ENCODE measurements around the gene CPEB4. TPM values are rescaled to one million over a fixed set of nuclear protein-coding genes. Genes with fewer than 3 reads are reported as not detected.

Gene CPEB4
- total and polyA plus RNA-seq, 4 donors, result 46.2 to 98.7 (median 59.9) TPM

GRCh38 chr5:173920866-173921555 is 32.9 kb downstream of the CPEB4 start:
- DNase-seq (ENCODE audit: low read depth in 4 of 6, low spot score in 6 of 6), result no peak
- Histone ChIP-seq H3K36me3 (ENCODE audit: control insufficient read depth, insufficient read depth, low read length) (peaks cover 4% of the 10 kb centered on the region), H3K4me3 (ENCODE audit: low read depth, low read length) (no peak overlapping the region), H3K9me3 (ENCODE audit: control insufficient read depth, insufficient read depth, low read length) (no peaks in the 10 kb centered on the region), H3K27ac (ENCODE audit: low read depth, low read length) (no peak overlapping the region), H3K27me3 (ENCODE audit: control insufficient read depth, insufficient read depth, low read length) (no peaks in the 10 kb centered on the region), H3K4me1 (ENCODE audit: control insufficient read depth, insufficient read depth, low read length) (peaks cover 6% of the 10 kb centered on the region)
- WGBS (ENCODE audit: insufficient coverage), result no CpG with 5 or more reads among the region's 3 CpGs

GRCh38 chr5:173922527-173922926 is 34.4 kb downstream of the CPEB4 start:
- Histone ChIP-seq H3K27ac (ENCODE audit: low read depth, low read length) (no peak overlapping the region), H3K27me3 (ENCODE audit: control insufficient read depth, insufficient read depth, low read length) (no peaks in the 10 kb centered on the region), H3K4me1 (ENCODE audit: control insufficient read depth, insufficient read depth, low read length) (peaks cover 2% of the 10 kb centered on the region), H3K36me3 (ENCODE audit: control insufficient read depth, insufficient read depth, low read length) (peaks cover 7% of the 10 kb centered on the region), H3K9me3 (ENCODE audit: control insufficient read depth, insufficient read depth, low read length) (no peaks in the 10 kb centered on the region), H3K4me3 (ENCODE audit: low read depth, low read length) (no peak overlapping the region)
- no CpG with 5 or more reads among the region's 2 CpGs for WGBS (ENCODE audit: insufficient coverage)
- DNase-seq (ENCODE audit: low read depth in 4 of 6, low spot score in 6 of 6), result no peak

DNA sequence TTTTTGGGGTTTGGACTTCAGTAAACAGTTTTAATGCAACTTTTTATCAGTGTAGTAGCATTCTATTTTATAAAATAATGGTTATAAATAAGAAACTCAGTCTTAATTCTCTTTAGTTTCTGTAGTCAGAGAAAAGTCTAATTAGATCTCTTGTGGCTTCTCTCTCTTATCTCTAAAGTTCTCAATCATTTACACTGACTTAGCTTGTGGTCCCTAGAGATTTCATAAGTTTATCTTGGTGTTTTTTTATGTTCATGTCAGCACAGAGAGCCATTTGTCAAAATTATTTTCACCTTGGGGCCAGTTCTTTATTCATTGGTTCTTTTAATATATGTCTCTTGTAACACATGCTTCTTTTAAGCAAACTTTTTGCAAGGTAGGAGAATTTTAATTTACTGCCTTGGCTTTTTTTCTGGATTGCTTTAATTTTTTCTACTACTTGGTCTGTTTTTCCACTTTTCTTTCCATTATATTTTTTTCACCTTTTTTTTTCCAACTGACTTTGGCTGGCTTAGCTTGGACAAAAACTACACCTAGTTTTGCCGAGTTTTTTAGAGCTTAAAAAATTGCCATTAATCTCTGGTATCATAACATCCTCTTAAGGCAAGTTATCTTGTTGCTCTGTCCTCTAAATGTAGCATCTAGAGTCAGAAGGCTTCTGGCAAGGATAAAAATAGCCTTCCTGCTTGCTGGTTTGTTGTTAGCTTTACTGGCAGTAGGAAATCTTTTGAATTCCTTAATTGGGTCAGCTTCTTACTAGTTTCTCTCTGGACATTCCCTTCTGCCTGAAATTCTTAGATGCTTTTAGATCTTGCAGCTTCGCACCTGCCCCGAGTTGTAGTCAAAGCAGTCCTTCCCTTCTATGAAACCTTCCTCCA is 35.3 kb downstream of the CPEB4 start:
- no peaks in the 10 kb centered on the region for H3K4me1 ChIP-seq (ENCODE audit: control insufficient read depth, insufficient read depth, low read length)
- DNase-seq (ENCODE audit: low read depth in 4 of 6, low spot score in 6 of 6), result peak in 1 of 6 donors; percentile 44
- H3K36me3 ChIP-seq (ENCODE audit: control insufficient read depth, insufficient read depth, low read length), result peaks cover 7% of the 10 kb centered on the region
- WGBS (ENCODE audit: insufficient coverage), result 79% methylated on average over 2 of the region's 3 CpGs
- H3K4me3 ChIP-seq (ENCODE audit: low read depth, low read length), result no peak overlapping the region
- no peaks in the 10 kb centered on the region for H3K9me3 ChIP-seq (ENCODE audit: control insufficient read depth, insufficient read depth, low read length)
- peak overlapping the region; percentile 42 for H3K27ac ChIP-seq (ENCODE audit: low read depth, low read length)
- H3K27me3 ChIP-seq (ENCODE audit: control insufficient read depth, insufficient read depth, low read length), result no peaks in the 10 kb centered on the region

DNA sequence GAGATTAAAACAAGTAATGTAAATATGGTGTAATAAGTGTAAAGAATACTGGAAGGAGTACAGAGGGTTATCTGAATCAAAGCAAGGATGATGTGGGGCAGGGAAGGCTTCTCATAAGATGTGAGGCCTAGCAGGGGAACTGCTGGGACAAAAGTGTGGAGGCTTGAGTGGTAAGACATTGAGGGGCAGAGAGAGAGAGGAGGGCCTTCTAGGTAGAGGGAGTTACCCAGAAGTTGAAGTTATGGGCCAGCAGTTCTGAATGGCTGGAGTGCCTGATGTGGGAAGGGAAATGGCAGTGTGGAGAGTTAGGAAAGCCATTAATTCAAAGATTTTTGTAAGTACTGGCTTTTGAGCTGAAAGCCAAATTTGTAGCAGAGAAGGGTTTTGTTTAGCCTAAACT is 36.8 kb downstream of the CPEB4 start:
- no peak overlapping the region for H3K27ac ChIP-seq (ENCODE audit: low read depth, low read length)
- H3K36me3 ChIP-seq (ENCODE audit: control insufficient read depth, insufficient read depth, low read length), result peaks cover 7% of the 10 kb centered on the region
- H3K27me3 ChIP-seq (ENCODE audit: control insufficient read depth, insufficient read depth, low read length), result no peaks in the 10 kb centered on the region
- no peak for DNase-seq (ENCODE audit: low read depth in 4 of 6, low spot score in 6 of 6)
- H3K4me1 ChIP-seq (ENCODE audit: control insufficient read depth, insufficient read depth, low read length), result no peaks in the 10 kb centered on the region
- H3K4me3 ChIP-seq (ENCODE audit: low read depth, low read length), result no peak overlapping the region
- H3K9me3 ChIP-seq (ENCODE audit: control insufficient read depth, insufficient read depth, low read length), result no peaks in the 10 kb centered on the region

- WGBS (ENCODE audit: insufficient coverage), result no CpG with 5 or more reads among the region's 3 CpGs
- no peaks in the 10 kb centered on the region for H3K4me1 ChIP-seq (ENCODE audit: control insufficient read depth, insufficient read depth, low read length)
- no peaks in the 10 kb centered on the region for H3K27me3 ChIP-seq (ENCODE audit: control insufficient read depth, insufficient read depth, low read length)
- H3K36me3 ChIP-seq (ENCODE audit: control insufficient read depth, insufficient read depth, low read length), result peaks cover 10% of the 10 kb centered on the region
- H3K4me3 ChIP-seq (ENCODE audit: low read depth, low read length), result no peak overlapping the region
- H3K9me3 ChIP-seq (ENCODE audit: control insufficient read depth, insufficient read depth, low read length), result no peaks in the 10 kb centered on the region
- peak in 1 of 6 donors; percentile 71 for DNase-seq (ENCODE audit: low read depth in 4 of 6, low spot score in 6 of 6)
- no peak overlapping the region for H3K27ac ChIP-seq (ENCODE audit: low read depth, low read length)
Observed at GRCh38 chr5:173925449-173926071, 37.4 kb downstream of the CPEB4 start.

DNA sequence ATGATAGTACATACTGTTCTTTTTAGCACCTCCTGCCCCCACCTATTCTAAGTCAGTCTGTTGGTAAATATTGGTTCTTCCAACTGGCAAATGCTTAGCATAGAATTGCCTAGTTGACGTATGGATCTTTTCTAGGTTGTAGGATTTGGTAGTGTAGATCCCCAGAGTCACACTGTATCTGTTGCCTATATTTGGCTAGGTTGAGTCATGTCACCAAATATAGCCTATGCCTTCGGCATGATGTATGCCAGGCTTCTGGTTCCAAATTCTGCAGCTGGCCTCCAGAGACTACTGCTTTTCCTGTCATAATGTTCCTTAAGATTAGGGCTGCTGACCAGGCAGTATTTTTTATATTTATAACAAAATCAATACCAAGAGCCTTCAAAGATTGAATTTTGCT is 38.2 kb downstream of the CPEB4 start:
- Histone ChIP-seq H3K27ac (ENCODE audit: low read depth, low read length) (no peak overlapping the region), H3K36me3 (ENCODE audit: control insufficient read depth, insufficient read depth, low read length) (peaks cover 10% of the 10 kb centered on the region), H3K4me3 (ENCODE audit: low read depth, low read length) (no peak overlapping the region), H3K4me1 (ENCODE audit: control insufficient read depth, insufficient read depth, low read length) (no peaks in the 10 kb centered on the region), H3K27me3 (ENCODE audit: control insufficient read depth, insufficient read depth, low read length) (no peaks in the 10 kb centered on the region), H3K9me3 (ENCODE audit: control insufficient read depth, insufficient read depth, low read length) (no peaks in the 10 kb centered on the region)
- DNase-seq (ENCODE audit: low read depth in 4 of 6, low spot score in 6 of 6), result no peak
- WGBS (ENCODE audit: insufficient coverage), result 86% methylated on average over 1 of the region's 2 CpGs

GRCh38 chr5:173928871-173929574 is 40.9 kb downstream of the CPEB4 start:
- WGBS (ENCODE audit: insufficient coverage), result 100% methylated on average over 1 of the region's 4 CpGs
- H3K4me1 ChIP-seq (ENCODE audit: control insufficient read depth, insufficient read depth, low read length), result no peaks in the 10 kb centered on the region
- no peak for DNase-seq (ENCODE audit: low read depth in 4 of 6, low spot score in 6 of 6)
- H3K36me3 ChIP-seq (ENCODE audit: control insufficient read depth, insufficient read depth, low read length), result peaks cover 6% of the 10 kb centered on the region
- H3K27ac ChIP-seq (ENCODE audit: low read depth, low read length), result no peak overlapping the region
- H3K9me3 ChIP-seq (ENCODE audit: control insufficient read depth, insufficient read depth, low read length), result no peaks in the 10 kb centered on the region
- no peak overlapping the region for H3K4me3 ChIP-seq (ENCODE audit: low read depth, low read length)
- no peaks in the 10 kb centered on the region for H3K27me3 ChIP-seq (ENCODE audit: control insufficient read depth, insufficient read depth, low read length)

GRCh38 chr5:173932695-173933139 is 44.6 kb downstream of the CPEB4 start:
- 50% methylated on average over 1 of the region's 2 CpGs for WGBS (ENCODE audit: insufficient coverage)
- Histone ChIP-seq H3K36me3 (ENCODE audit: control insufficient read depth, insufficient read depth, low read length) (peaks cover 3% of the 10 kb centered on the region), H3K27ac (ENCODE audit: low read depth, low read length) (no peak overlapping the region), H3K27me3 (ENCODE audit: control insufficient read depth, insufficient read depth, low read length) (no peaks in the 10 kb centered on the region), H3K4me3 (ENCODE audit: low read depth, low read length) (no peak overlapping the region), H3K9me3 (ENCODE audit: control insufficient read depth, insufficient read depth, low read length) (no peaks in the 10 kb centered on the region), H3K4me1 (ENCODE audit: control insufficient read depth, insufficient read depth, low read length) (no peaks in the 10 kb centered on the region)
- DNase-seq (ENCODE audit: low read depth in 4 of 6, low spot score in 6 of 6), result no peak

GRCh38 chr5:173933901-173934300 is 45.8 kb downstream of the CPEB4 start:
- no peak overlapping the region for H3K27ac ChIP-seq (ENCODE audit: low read depth, low read length)
- H3K4me1 ChIP-seq (ENCODE audit: control insufficient read depth, insufficient read depth, low read length), result no peaks in the 10 kb centered on the region
- H3K9me3 ChIP-seq (ENCODE audit: control insufficient read depth, insufficient read depth, low read length), result no peaks in the 10 kb centered on the region
- no peaks in the 10 kb centered on the region for H3K27me3 ChIP-seq (ENCODE audit: control insufficient read depth, insufficient read depth, low read length)
- WGBS (ENCODE audit: insufficient coverage), result no CpG with 5 or more reads among the region's 2 CpGs
- no peak for DNase-seq (ENCODE audit: low read depth in 4 of 6, low spot score in 6 of 6)
- peaks cover 3% of the 10 kb centered on the region for H3K36me3 ChIP-seq (ENCODE audit: control insufficient read depth, insufficient read depth, low read length)
- H3K4me3 ChIP-seq (ENCODE audit: low read depth, low read length), result no peak overlapping the region
